Measurements from ENCODE around the gene PTGFRN.

DNA sequence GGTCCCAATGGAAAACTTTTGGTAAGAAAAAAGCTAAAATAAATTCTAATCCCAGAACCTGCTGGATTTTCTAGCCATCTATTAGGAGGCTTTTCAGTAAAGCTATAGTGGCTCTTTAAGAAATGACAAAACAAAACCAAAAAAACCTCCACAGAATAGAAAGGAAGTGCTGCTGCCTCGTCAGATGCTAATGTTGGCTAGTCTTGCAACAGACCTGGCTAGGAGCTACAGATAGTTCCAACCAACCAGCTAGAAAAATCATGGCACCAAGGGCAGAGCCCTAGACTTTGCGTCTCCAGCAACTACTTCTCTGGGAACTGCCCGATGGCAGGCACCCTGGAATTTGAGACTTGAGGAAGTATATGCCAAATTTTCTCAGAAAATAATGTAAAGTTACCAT, 99.4 kb downstream of the PTGFRN start:
- TF ChIP-seq, protein P1, sequence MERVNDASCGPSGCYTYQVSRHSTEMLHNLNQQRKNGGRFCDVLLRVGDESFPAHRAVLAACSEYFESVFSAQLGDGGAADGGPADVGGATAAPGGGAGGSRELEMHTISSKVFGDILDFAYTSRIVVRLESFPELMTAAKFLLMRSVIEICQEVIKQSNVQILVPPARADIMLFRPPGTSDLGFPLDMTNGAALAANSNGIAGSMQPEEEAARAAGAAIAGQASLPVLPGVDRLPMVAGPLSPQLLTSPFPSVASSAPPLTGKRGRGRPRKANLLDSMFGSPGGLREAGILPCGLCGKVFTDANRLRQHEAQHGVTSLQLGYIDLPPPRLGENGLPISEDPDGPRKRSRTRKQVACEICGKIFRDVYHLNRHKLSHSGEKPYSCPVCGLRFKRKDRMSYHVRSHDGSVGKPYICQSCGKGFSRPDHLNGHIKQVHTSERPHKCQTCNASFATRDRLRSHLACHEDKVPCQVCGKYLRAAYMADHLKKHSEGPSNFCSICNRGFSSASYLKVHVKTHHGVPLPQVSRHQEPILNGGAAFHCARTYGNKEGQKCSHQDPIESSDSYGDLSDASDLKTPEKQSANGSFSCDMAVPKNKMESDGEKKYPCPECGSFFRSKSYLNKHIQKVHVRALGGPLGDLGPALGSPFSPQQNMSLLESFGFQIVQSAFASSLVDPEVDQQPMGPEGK (CRISPR knock-in tag; IDR thresholded peaks at IDR 0.05; ENCODE audit: borderline replicate concordance), result no peak
- TF ChIP-seq RARB (CRISPR knock-in tag; IDR thresholded peaks at IDR 0.05), result no peak
- TF ChIP-seq ISL1 (CRISPR knock-in tag; IDR thresholded peaks at IDR 0.05), result no peak
- TF ChIP-seq, protein P2, sequence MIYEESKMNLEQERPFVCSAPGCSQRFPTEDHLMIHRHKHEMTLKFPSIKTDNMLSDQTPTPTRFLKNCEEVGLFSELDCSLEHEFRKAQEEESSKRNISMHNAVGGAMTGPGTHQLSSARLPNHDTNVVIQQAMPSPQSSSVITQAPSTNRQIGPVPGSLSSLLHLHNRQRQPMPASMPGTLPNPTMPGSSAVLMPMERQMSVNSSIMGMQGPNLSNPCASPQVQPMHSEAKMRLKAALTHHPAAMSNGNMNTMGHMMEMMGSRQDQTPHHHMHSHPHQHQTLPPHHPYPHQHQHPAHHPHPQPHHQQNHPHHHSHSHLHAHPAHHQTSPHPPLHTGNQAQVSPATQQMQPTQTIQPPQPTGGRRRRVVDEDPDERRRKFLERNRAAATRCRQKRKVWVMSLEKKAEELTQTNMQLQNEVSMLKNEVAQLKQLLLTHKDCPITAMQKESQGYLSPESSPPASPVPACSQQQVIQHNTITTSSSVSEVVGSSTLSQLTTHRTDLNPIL (CRISPR knock-in tag; IDR thresholded peaks at IDR 0.05; ENCODE audit: low read depth), result no peak
- no peak for TF ChIP-seq ZFP30 (CRISPR knock-in tag; IDR thresholded peaks at IDR 0.05)
- TF ChIP-seq ARNTL (CRISPR knock-in tag; IDR thresholded peaks at IDR 0.05; ENCODE audit: borderline replicate concordance, low read depth), result no peak
- TF ChIP-seq, protein P3, sequence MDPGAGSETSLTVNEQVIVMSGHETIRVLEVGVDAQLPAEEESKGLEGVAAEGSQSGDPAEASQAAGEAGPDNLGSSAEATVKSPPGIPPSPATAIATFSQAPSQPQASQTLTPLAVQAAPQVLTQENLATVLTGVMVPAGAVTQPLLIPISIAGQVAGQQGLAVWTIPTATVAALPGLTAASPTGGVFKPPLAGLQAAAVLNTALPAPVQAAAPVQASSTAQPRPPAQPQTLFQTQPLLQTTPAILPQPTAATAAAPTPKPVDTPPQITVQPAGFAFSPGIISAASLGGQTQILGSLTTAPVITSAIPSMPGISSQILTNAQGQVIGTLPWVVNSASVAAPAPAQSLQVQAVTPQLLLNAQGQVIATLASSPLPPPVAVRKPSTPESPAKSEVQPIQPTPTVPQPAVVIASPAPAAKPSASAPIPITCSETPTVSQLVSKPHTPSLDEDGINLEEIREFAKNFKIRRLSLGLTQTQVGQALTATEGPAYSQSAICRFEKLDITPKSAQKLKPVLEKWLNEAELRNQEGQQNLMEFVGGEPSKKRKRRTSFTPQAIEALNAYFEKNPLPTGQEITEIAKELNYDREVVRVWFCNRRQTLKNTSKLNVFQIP (CRISPR knock-in tag; IDR thresholded peaks at IDR 0.05; ENCODE audit: borderline replicate concordance, low read depth), result no peak
- TF ChIP-seq, protein P4, sequence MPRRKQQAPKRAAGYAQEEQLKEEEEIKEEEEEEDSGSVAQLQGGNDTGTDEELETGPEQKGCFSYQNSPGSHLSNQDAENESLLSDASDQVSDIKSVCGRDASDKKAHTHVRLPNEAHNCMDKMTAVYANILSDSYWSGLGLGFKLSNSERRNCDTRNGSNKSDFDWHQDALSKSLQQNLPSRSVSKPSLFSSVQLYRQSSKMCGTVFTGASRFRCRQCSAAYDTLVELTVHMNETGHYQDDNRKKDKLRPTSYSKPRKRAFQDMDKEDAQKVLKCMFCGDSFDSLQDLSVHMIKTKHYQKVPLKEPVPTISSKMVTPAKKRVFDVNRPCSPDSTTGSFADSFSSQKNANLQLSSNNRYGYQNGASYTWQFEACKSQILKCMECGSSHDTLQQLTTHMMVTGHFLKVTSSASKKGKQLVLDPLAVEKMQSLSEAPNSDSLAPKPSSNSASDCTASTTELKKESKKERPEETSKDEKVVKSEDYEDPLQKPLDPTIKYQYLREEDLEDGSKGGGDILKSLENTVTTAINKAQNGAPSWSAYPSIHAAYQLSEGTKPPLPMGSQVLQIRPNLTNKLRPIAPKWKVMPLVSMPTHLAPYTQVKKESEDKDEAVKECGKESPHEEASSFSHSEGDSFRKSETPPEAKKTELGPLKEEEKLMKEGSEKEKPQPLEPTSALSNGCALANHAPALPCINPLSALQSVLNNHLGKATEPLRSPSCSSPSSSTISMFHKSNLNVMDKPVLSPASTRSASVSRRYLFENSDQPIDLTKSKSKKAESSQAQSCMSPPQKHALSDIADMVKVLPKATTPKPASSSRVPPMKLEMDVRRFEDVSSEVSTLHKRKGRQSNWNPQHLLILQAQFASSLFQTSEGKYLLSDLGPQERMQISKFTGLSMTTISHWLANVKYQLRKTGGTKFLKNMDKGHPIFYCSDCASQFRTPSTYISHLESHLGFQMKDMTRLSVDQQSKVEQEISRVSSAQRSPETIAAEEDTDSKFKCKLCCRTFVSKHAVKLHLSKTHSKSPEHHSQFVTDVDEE (CRISPR knock-in tag; IDR thresholded peaks at IDR 0.05), result no peak
